Esophagus (tissue), 2 donors: ENCODE measurements around the gene AKAP12. TPM values are rescaled to one million over a fixed set of nuclear protein-coding genes. Genes with fewer than 3 reads are reported as not detected.

Source experiments
- H3K27ac ChIP-seq, 2 donors: one replicate each; pipeline ENCODE4 v1.5.1; 2013; ENCODE audit warnings: low read depth in 2 of 2, mild to moderate bottlenecking in 2 of 2, inconsistent platforms in 1 of 2, low read length in 1 of 2, moderate library complexity in 1 of 2
- H3K27me3 ChIP-seq, 2 donors: one replicate each; pipeline ENCODE4 v1.6.1; 2013; ENCODE audit warnings: low read length in 2 of 2, control low read depth in 1 of 2, mild to moderate bottlenecking in 1 of 2; ENCODE audit not compliant: insufficient read depth in 2 of 2, control insufficient read depth in 1 of 2
- H3K36me3 ChIP-seq, 2 donors: one replicate each; pipeline ENCODE4 v1.6.1; 2013; ENCODE audit warnings: low read length in 1 of 2; ENCODE audit not compliant: control insufficient read depth in 2 of 2, insufficient read depth in 2 of 2
- H3K4me1 ChIP-seq, 2 donors: one replicate each; pipeline ENCODE4 v1.6.1; 2013; ENCODE audit warnings: low read length in 1 of 2; ENCODE audit not compliant: control insufficient read depth in 2 of 2, insufficient read depth in 2 of 2
- H3K4me3 ChIP-seq, 2 donors: one replicate each; pipeline ENCODE4 v1.5.1; 2013; ENCODE audit warnings: low read length in 2 of 2, mild to moderate bottlenecking in 2 of 2, low read depth in 1 of 2, moderate library complexity in 1 of 2
- H3K9me3 ChIP-seq, 2 donors: one replicate each; pipeline ENCODE4 v1.6.1; 2013; ENCODE audit warnings: mild to moderate bottlenecking in 2 of 2, low read depth in 1 of 2, low read length in 1 of 2, moderate library complexity in 1 of 2; ENCODE audit not compliant: control insufficient read depth in 2 of 2, insufficient read depth in 1 of 2
- WGBS, 2 donors: extraction: QIAGEN DNeasy Blood & Tissue Kit; methylation state at CpG; one replicate each; pipeline ENCODE4 v1.1.7; 2013; 5-methylcytosine and 5-hydroxymethylcytosine counted together
- polyA plus RNA-seq, 2 donors: library from polyadenylated mRNA; stranded (reverse); fragments of 200-250 nt; gene quantifications; one replicate each; pipeline ENCODE4 v1.2.3, GENCODE V29; 2013
- donor health status: healthy with polysubstance abuse.
- donor health status: Bipolar disorder and iron deficiency.

AKAP12 gene
- polyA plus RNA-seq, 2 donors, result 1.3 to 3.9 TPM

DNA sequence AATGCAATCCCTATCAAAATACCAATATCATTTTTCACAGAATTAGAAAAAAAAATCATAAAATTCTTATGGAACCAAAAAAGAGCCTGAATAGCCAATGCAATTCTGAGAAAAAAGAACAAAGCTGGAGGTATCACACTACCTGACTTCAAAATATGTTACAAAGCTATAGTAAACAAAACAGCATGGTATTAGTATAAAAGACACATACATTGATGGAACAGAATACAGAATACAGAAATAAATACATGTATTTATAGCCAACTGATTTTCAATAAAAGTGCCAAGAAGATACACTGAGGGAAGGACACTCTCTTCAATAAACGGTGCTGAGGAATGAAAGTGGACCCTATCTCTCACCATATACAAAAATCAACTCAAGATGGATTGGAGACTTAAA, 28.7 kb upstream of the AKAP12 start:
- 88 to 93% methylated on average over 1 of the region's 1 CpG for WGBS, 2 donors
- Histone ChIP-seq H3K4me3 (no peak overlapping the region), H3K4me1 (peaks cover 0 to 2% of the 10 kb centered on the region in 2 donors), H3K27ac (no peak overlapping the region), H3K36me3 (no peaks in the 10 kb centered on the region), H3K27me3 (no peaks in the 10 kb centered on the region), H3K9me3 (no peaks in the 10 kb centered on the region)

- H3K4me3 ChIP-seq, result no peak overlapping the region
- H3K4me1 ChIP-seq, result peaks cover 0 to 2% of the 10 kb centered on the region in 2 donors
- no peaks in the 10 kb centered on the region for H3K27me3 ChIP-seq
- WGBS, 2 donors, result 90 to 94% methylated on average over 5 of the region's 5 CpGs
- no peaks in the 10 kb centered on the region for H3K36me3 ChIP-seq
- H3K9me3 ChIP-seq, result no peaks in the 10 kb centered on the region
- H3K27ac ChIP-seq, result no peak overlapping the region
Measured at GRCh38 chr6:151213352-151213751, 26.4 kb upstream of the AKAP12 start.

GRCh38 chr6:151215999-151216398, 23.8 kb upstream of the AKAP12 start:
- Histone ChIP-seq H3K27ac (no peak overlapping the region), H3K36me3 (no peaks in the 10 kb centered on the region), H3K9me3 (no peaks in the 10 kb centered on the region), H3K4me1 (no peaks in the 10 kb centered on the region), H3K4me3 (no peak overlapping the region), H3K27me3 (no peaks in the 10 kb centered on the region)
- WGBS, 2 donors, result 84 to 86% methylated on average over 2 of the region's 2 CpGs

GRCh38 chr6:151216804-151217203, 23.0 kb upstream of the AKAP12 start:
- H3K36me3 ChIP-seq, result no peaks in the 10 kb centered on the region
- H3K27ac ChIP-seq, result no peak overlapping the region
- no peaks in the 10 kb centered on the region for H3K27me3 ChIP-seq
- no peaks in the 10 kb centered on the region for H3K9me3 ChIP-seq
- no peaks in the 10 kb centered on the region for H3K4me1 ChIP-seq
- WGBS, 2 donors, result 65 to 71% methylated on average over 6 of the region's 6 CpGs
- H3K4me3 ChIP-seq, result no peak overlapping the region

DNA sequence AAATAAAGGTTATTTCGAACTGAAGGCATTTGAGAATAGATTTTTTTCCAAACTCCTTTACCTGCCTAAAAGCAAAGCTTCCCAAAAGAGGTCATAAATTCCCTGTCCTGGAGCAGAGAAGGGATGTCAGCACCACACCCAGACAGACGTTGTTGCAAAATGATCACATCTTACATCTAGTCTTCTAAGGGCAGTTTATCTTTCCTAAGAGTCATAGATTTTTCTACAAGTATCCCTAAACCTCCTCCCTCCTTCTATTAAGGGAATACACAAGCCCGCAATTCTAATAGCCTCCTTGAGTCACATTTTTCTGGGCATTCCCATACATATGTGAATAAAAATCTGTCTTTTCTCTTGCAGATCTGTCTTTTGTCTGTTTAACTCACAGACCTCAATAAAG, 20.6 kb upstream of the AKAP12 start:
- Histone ChIP-seq H3K36me3 (no peaks in the 10 kb centered on the region), H3K4me1 (no peaks in the 10 kb centered on the region), H3K9me3 (peaks cover 0 to 2% of the 10 kb centered on the region in 2 donors), H3K27me3 (no peaks in the 10 kb centered on the region), H3K27ac (no peak overlapping the region), H3K4me3 (no peak overlapping the region)
- 80 to 83% methylated on average over 3 of the region's 3 CpGs for WGBS, 2 donors

DNA sequence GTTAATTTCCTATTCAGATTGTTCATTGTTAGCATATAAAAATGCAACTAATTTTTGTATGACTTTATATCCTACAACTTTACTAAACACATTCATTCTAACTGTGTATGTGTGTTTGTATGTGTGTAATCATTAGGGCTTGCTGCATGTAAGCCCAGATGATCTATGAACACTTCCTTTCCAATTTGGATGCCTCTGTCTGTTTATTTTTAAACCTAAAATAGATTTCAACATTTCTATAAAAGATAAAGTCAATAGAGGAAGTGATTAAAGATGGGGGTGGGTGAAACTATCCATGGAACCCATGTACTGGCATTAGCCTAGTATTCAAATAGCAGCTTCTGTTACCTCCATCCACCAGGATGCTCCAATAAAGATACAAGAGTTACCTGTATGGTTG, 15.7 kb upstream of the AKAP12 start:
- H3K36me3 ChIP-seq, result no peaks in the 10 kb centered on the region
- H3K27me3 ChIP-seq, result no peaks in the 10 kb centered on the region
- H3K27ac ChIP-seq, result no peak overlapping the region
- H3K4me3 ChIP-seq, result no peak overlapping the region
- peaks cover 0 to 2% of the 10 kb centered on the region in 2 donors for H3K9me3 ChIP-seq
- H3K4me1 ChIP-seq, result no peaks in the 10 kb centered on the region

DNA sequence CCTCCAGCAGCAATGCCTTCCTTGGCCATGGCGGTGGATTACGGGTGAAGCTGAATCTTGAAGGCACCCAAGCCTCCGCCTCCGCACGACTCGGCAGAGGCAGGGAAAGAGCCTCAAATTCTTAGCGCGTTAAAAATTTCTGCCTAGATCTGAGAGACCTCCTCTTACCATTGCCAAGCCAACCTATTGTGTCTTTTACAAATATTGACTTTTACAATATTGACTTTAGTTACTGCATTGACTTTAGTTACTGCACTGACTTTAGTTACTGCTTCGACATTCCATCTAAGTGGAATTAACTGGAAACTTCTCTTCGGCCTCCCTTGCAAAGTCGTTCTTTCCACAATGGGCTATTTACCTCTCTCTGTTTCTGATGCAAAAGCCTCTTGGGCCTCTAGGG, 13.8 kb upstream of the AKAP12 start:
- H3K27me3 ChIP-seq, result no peaks in the 10 kb centered on the region
- H3K9me3 ChIP-seq, result peaks cover 0 to 2% of the 10 kb centered on the region in 2 donors
- no peaks in the 10 kb centered on the region for H3K4me1 ChIP-seq
- no peak overlapping the region for H3K27ac ChIP-seq
- H3K36me3 ChIP-seq, result no peaks in the 10 kb centered on the region
- 88 to 92% methylated on average over 11 of the region's 11 CpGs for WGBS, 2 donors
- no peak overlapping the region for H3K4me3 ChIP-seq

DNA sequence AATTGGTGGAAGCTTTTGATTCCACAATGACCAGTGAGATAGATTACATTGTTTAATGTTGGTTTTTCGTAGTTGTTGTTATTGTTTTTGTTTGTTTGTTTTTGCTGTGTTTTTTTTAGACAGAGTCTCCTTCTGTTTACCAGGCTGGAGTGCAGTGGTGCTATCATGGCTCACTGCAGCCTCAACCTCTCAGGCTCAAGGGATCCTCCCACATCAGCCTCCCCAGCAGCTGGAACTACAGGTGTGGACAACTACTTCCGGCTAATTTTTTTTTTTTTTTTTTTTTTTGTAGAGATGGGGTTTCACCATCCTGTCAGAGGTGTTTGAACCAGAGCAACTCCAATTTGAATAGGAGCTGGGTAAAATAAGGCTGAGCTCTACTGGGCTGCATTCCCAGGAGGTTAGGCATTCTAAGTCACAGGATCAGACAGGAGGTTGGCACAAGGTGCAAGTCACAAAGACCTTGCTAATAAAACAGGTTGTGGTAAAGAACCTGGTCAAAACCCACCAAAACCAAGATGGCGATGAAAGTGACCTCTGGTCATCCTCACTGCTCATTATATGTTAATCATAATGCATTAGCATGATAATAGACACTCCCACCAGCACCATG, 10.9 kb upstream of the AKAP12 start:
- Histone ChIP-seq H3K4me3 (no peak overlapping the region), H3K27ac (no peak overlapping the region), H3K4me1 (no peaks in the 10 kb centered on the region), H3K27me3 (no peaks in the 10 kb centered on the region), H3K9me3 (no peaks in the 10 kb centered on the region), H3K36me3 (no peaks in the 10 kb centered on the region)
- 83 to 90% methylated on average over 3 of the region's 3 CpGs for WGBS, 2 donors

DNA sequence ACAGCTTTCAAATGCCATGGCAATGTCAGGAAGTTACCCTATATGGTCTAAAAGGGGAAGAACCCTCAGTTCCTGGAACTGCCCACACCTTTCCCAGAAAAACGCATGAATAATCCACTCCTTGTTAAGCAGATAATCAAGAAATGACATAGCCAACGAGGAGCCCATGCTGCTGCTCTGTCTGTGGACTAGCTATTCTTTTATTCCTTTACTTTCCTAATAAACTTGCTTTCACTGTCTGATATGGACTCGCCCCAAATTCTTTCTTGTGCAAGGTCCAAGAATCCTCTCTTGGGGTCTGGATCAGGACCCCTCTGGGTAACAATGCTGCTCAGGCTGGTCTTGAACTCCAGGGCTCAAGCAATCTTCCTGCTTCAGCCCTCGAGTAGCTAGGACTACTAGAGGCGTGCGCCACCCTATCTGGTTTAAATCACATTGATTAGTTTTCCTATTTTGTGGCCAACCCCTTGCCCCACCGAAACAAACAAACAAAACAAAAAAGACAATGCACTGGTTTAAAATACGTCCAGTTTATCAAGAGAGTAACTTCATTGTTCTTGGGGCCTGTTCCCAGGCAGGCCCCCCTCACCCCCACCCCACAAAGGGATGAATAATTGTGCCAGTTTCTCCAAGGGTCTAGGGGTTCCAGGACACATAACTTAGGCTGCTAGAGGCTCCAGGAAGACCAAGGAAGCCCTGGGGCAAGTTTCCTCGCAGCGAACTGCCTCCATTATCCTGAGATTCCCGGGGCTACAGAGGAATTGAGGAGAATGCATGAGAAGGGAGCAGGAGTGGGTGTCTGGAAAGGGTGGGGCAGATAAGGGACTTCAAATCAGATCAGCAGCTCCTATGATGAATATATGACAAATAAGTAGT, 10.1 kb upstream of the AKAP12 start:
- Histone ChIP-seq H3K27me3 (no peaks in the 10 kb centered on the region), H3K9me3 (no peaks in the 10 kb centered on the region), H3K27ac (no peak overlapping the region), H3K4me1 (no peaks in the 10 kb centered on the region), H3K36me3 (no peaks in the 10 kb centered on the region), H3K4me3 (no peak overlapping the region)
- 80 to 81% methylated on average over 11 of the region's 11 CpGs for WGBS, 2 donors

DNA sequence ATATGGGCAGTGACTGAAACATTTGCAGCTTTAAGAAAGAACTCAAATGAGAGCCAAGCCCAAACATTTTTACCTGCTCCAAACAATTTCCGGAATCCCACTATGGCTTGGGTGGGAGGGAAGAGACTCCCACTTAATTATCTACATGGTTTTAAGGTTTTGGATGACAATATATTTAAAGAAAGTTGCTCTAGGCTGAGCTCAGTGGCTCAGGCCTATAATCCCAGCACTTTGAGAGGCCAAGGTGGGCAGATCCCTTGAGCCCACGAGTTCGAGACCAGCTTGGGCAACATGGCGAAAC, 9.5 kb upstream of the AKAP12 start:
- 93 to 96% methylated on average over 4 of the region's 4 CpGs for WGBS, 2 donors
- no peaks in the 10 kb centered on the region for H3K36me3 ChIP-seq
- no peak overlapping the region for H3K4me3 ChIP-seq
- H3K27me3 ChIP-seq, result no peaks in the 10 kb centered on the region
- no peak overlapping the region for H3K27ac ChIP-seq
- no peaks in the 10 kb centered on the region for H3K4me1 ChIP-seq
- no peaks in the 10 kb centered on the region for H3K9me3 ChIP-seq
